ENCODE results near the gene PCDHB11. TPM values are rescaled to one million over a fixed set of nuclear protein-coding genes. Genes with fewer than 3 reads are reported as not detected.

Gene PCDHB11
- total RNA-seq, result under 0.01 TPM in 1 of 2 replicates, not detected in the other

DNA sequence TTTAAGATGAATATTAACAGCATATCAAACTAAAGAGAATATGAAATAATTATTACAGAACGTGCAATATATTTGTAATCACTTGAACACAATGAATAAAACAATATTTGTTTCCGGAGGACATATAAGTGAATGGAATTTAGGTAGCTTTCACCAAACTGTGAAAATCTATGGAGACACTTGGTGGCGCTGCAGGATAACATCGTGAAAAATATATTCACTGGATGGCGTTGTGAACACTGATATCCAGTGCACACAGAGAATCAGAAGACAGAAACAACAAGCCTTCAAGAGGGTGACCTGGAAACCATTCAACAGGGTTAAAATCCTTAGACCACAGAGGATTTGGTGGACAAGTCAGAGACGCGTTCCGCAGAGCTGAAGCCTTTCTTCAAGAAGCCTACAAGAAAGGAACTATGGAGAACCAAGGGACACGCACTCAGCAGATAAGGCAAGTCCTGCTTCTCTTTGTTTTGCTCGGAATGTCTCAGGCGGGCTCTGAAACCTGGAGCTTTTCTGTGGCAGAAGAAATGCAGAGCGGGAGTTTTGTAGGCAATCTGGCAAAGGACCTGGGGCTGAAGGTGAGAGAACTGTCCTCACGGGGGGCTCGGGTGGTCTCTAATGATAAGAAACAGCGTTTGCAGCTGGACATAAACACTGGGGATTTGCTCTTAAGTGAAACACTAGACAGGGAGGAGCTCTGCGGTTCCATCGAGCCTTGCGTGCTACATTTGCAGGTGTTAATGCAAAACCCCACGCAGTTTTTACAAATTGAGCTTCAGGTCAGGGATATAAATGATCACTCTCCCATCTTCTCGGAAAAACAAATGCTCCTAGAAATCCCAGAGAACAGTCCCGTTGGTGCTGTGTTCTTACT, at the start of gene PCDHB11:
TSS of gene PCDHB11 (plus strand) at position 269 of the 877 bp plus-strand sequence. CDS start at position 417, 148 bp downstream.

DNA sequence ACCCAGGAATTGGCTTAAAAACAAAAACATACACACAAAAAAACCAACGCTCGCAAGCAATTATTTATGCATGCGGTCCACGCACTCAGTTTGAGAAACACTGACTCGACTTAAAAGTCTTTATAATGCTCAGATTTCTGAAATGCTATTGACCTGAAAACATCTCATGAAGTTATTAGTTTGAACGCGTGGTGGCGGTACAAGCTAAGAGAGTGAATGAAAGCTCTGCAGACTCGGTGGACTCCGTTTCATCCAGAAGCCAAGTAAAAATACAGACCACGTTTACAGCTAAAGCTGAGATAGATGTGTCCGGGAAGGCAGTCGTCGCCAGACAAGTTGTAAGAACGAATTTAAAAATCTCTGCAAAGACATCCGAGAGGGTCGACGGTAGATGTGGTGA, 49.6 kb upstream of the PCDHB11 start, which contains the start of gene PCDHB6:
TSS of gene PCDHB6 (plus strand) at position 246 of the 400 bp plus-strand sequence. CDS start 201 bp downstream, outside the sequence.

DNA sequence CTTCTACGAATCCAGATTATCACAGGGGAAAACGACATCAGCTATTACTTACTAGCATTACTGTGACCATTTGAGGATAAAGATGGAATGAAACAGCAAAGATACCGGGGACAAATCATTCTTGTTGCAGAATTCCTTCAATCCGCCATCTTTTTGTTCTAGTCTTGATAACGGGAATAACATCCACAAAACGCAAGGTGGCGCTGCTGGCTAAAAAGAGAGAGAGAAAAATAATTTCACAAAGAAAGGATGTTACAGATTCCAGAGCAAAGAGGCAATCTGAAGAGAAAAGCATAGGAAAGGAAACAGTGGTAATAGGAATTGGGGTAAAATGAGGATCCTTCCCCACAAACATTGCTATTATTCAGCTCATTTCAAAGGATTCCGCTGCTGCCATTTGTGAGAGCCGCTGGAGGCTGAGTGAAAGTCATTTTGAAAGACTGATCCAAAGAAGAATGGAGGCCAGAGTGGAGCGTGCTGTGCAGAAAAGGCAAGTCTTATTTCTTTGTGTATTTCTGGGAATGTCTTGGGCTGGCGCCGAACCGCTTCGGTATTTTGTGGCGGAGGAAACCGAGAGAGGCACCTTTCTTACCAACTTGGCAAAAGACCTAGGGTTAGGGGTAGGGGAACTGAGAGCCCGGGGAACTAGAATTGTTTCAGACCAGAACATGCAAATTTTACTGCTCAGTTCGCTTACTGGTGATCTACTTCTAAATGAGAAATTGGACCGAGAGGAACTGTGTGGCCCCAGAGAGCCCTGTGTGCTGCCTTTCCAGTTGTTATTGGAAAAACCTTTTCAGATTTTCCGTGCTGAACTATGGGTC, 26.8 kb upstream of the PCDHB11 start, which contains the start of gene PCDHB7:
TSS of gene PCDHB7 (plus strand) at position 264 of the 824 bp plus-strand sequence. CDS start at position 456, 192 bp downstream.

DNA sequence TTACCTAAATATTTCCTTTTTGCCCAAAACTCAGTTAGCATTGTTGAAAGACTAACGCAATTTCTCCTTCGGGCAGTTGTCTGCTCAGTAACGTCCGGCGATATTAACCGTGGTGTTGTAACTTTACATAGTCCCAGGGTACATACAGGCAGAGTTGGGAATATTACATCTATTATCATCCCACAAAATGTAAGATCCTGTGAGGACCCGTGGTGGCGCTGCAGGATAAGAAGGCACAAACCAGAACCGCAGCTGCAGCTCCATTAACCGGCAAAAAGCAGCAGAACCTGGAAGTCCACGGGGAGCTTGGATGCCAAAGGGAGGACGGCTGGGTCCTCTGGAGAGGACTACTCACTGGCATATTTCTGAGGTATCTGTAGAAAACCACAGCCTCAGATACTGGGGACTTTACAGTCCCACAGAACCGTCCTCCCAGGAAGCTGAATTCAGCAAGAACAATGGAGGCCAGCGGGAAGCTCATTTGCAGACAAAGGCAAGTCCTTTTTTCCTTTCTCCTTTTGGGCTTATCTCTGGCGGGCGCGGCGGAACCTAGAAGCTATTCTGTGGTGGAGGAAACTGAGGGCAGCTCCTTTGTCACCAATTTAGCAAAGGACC, 21.7 kb upstream of the PCDHB11 start, which contains the start of gene PCDHB8:
TSS of gene PCDHB8 (plus strand) at position 214 of the 615 bp plus-strand sequence. CDS start at position 459, 245 bp downstream.

DNA sequence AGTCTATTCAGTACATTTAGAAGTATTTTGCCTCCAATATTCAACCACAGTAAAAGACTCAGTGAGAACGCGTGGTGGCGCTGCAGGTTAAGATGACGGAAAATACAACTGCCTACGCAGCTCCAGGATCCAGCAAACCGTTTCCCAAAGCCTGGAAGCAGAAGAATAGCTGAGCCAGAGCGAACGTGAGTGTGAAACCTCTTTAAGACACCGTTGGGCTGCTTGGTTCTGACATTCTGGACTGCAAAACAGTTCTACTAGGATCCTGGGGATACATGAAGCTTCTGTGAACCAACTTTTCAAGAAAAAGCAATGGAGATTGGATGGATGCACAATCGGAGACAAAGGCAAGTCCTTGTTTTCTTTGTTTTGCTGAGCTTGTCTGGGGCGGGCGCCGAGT, 17.2 kb upstream of the PCDHB11 start, which contains the start of gene PCDHB16:
TSS of gene PCDHB16 (plus strand) at position 140 of the 400 bp plus-strand sequence. CDS start at position 313, 173 bp downstream.

DNA sequence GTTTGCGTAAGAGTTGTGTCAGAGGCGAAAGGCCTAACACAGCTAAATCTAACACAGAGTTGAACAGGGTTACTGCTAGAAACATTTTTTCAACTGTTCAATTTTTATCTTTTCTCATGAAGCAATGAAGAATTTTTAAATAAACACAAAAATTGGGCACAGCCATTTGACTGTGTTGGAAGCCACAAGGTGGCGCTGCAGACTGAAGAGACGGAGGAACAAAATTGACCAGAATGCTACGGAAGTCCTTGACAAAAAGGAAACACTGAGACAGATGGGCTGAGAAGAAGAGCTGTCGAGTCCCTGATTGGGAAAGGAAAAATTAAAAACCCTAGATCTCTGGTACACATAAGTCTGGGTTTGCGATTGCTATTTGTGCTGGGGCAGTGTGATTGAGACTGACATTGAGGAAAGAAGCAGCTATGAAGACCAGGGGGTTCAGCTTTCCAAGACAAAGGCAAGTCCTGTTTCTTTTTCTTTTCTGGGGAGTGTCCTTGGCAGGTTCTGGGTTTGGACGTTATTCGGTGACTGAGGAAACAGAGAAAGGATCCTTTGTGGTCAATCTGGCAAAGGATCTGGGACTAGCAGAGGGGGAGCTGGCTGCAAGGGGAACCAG, 12.4 kb upstream of the PCDHB11 start, which contains the start of gene PCDHB9:
TSS of gene PCDHB9 (plus strand) at position 265 of the 616 bp plus-strand sequence. CDS start at position 423, 158 bp downstream.

DNA sequence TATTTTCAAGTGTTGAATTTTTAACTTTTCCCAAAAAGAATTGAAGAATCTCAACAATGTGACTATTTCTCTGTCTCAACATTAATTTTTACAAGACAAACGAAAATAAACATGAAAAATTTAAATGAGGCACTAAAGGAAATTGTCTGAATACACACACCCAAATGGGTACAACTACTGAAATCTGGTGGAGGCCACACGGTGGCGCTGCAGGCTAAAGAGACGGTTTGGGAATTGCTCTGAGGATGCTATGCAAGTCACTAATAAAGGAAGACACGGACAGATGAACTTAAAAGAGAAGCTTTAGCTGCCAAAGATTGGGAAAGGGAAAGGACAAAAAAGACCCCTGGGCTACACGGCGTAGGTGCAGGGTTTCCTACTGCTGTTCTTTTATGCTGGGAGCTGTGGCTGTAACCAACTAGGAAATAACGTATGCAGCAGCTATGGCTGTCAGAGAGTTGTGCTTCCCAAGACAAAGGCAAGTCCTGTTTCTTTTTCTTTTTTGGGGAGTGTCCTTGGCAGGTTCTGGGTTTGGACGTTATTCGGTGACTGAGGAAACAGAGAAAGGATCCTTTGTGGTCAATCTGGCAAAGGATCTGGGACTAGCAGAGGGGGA, 7.2 kb upstream of the PCDHB11 start, which contains the start of gene PCDHB10:
TSS of gene PCDHB10 (plus strand) at position 244 of the 616 bp plus-strand sequence. CDS start at position 444, 200 bp downstream.

DNA sequence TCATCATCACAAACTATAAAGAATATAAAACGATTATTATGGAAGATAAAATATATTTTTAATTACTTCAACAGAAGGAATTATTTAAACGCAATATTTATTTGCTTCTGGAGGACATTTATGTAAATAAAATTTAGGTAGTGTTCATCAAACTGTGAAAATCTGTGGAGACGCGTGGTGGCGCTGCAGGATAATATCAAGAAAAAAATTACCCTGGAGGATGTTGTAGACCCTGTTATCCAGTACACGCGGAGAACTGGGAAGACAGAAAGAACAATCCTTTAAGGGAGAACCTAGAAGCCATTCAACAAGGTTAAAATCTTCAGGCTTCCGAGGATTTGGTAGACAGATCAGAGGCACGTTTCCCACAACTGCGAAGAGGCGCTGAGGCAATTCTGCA, 9.1 kb downstream of the PCDHB11 start, which contains the start of gene PCDHB12:
TSS of gene PCDHB12 (plus strand) at position 242 of the 400 bp plus-strand sequence. CDS start 189 bp downstream, outside the sequence.

DNA sequence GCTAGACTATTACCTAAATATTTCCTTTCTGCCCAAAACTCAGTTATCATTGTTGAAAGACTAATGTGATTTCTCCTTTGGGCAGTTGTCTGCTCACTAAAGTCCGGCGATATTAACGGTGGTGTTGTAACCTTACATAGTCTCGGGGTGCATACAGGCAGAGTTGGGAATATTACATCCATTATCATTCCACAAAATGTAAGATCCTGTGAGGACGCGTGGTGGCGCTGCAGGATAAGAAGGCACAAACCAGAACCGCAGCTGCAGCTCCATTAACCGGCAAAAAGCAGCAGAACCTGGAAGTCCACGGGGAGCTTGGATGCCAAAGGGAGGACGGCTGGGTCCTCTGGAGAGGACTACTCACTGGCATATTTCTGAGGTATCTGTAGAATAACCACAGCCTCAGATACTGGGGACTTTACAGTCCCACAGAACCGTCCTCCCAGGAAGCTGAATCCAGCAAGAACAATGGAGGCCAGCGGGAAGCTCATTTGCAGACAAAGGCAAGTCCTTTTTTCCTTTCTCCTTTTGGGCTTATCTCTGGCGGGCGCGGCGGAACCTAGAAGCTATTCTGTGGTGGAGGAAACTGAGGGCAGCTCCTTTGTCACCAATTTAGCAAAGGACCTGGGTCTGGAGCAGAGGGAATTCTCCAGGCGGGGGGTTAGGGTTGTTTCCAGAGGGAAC, 14.4 kb downstream of the PCDHB11 start, which contains the start of gene PCDHB13:
TSS of gene PCDHB13 (plus strand) at position 264 of the 684 bp plus-strand sequence. CDS start at position 469, 205 bp downstream.

DNA sequence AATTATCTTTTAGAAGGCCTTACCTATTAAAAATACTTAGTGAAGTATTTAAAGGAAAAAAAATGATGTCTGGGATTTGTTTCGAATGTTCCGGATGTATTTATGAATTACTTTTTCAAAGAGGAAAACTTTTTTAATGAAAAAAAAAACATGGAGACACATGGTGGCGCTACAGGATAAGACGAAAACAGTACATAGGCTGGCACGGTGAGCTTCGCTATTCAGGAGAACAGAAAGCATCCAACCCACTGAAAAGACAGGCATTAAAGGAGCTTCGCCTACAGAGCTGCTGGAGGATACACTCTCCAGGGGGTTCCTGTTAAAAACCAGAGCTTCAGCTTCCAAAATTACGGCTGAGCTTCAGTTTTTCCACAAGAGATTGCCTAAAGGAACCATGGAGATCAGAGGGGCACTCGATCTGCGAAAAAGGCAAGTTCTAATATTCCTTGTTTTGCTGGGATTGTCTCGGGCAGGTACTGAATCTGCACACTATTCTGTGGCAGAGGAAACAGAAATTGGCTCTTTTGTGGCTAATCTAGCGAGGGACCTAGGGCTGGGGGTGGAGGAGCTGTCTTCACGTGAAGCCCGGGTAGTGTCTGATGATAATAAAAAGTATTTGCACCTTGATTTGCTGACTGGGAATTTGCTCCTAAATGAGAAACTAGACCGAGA, 23.8 kb downstream of the PCDHB11 start, which contains the start of gene PCDHB14:
TSS of gene PCDHB14 (plus strand) at position 232 of the 672 bp plus-strand sequence. CDS start at position 395, 163 bp downstream.

DNA sequence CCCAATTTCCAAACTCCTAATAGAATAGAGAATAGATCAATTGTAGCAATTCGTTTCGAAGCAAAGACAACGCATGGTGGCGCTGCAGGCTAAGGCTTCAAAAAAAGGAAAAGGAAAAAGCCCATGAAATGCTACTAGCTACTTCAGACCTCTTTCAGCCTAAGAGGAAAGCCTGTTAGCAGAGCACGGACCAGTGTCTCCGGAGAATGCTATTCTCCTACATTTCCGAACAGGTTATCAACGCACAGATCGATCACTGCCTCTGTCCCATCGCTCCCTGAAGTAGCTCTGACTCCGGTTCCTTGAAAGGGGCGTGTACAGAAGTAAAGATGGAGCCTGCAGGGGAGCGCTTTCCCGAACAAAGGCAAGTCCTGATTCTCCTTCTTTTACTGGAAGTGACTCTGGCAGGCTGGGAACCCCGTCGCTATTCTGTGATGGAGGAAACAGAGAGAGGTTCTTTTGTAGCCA, 45.9 kb downstream of the PCDHB11 start, which contains the start of gene PCDHB15:
TSS of gene PCDHB15 (plus strand) at position 146 of the 468 bp plus-strand sequence. CDS start at position 330, 184 bp downstream.

Other genes with a start within 250 kb of the PCDHB11 start
- 0.55 and 1.9 TPM in 2 replicates for gene PCDHAC2, start 233.2 kb upstream of the PCDHB11 start, total RNA-seq
- not detected in 2 replicates for gene PCDHB1, start 148.3 kb upstream of the PCDHB11 start, total RNA-seq
- 0.55 and 2.0 TPM in 2 replicates for gene PCDHB2, start 105.0 kb upstream of the PCDHB11 start, total RNA-seq
- 0.75 and 0.77 TPM in 2 replicates for gene PCDHB3, start 99.2 kb upstream of the PCDHB11 start, total RNA-seq
- under 0.01 and 0.12 TPM in 2 replicates for gene PCDHB4, start 77.8 kb upstream of the PCDHB11 start, total RNA-seq
- gene PCDHB5, start 64.4 kb upstream of the PCDHB11 start, total RNA-seq, result 0.22 and 0.50 TPM in 2 replicates
- gene PCDHB6, start 49.6 kb upstream of the PCDHB11 start, total RNA-seq, result under 0.01 TPM in 2 replicates
- 0.11 and 0.12 TPM in 2 replicates for gene PCDHB7, start 27.0 kb upstream of the PCDHB11 start, total RNA-seq
- gene PCDHB8, start 21.8 kb upstream of the PCDHB11 start, total RNA-seq, result 0.11 and 0.25 TPM in 2 replicates
- 0.12 and 0.33 TPM in 2 replicates for gene PCDHB16, start 17.2 kb upstream of the PCDHB11 start, total RNA-seq
- gene PCDHB9, start 12.5 kb upstream of the PCDHB11 start, total RNA-seq, result under 0.01 TPM in 2 replicates
- 0.11 and 0.12 TPM in 2 replicates for gene PCDHB10, start 7.3 kb upstream of the PCDHB11 start, total RNA-seq
- gene PCDHB12, start 9.1 kb downstream of the PCDHB11 start, total RNA-seq, result under 0.01 and 0.12 TPM in 2 replicates
- gene PCDHB13, start 14.3 kb downstream of the PCDHB11 start, total RNA-seq, result under 0.01 and 0.12 TPM in 2 replicates
- 0.11 and 0.12 TPM in 2 replicates for gene PCDHB14, start 23.7 kb downstream of the PCDHB11 start, total RNA-seq
- under 0.01 and 0.37 TPM in 2 replicates for gene PCDHB15, start 45.8 kb downstream of the PCDHB11 start, total RNA-seq
- gene SLC25A2, start 104.4 kb downstream of the PCDHB11 start, total RNA-seq, result 0.50 and 0.66 TPM in 2 replicates
- 86.1 and 88.3 TPM in 2 replicates for gene TAF7, start 121.2 kb downstream of the PCDHB11 start, total RNA-seq
- gene PCDHGA1, start 130.9 kb downstream of the PCDHB11 start, total RNA-seq, result 0.22 and 0.62 TPM in 2 replicates
- 0.89 and 2.2 TPM in 2 replicates for gene PCDHGA2, start 139.1 kb downstream of the PCDHB11 start, total RNA-seq
- 0.22 and 0.87 TPM in 2 replicates for gene PCDHGA3, start 144.2 kb downstream of the PCDHB11 start, total RNA-seq
- 0.44 and 1.2 TPM in 2 replicates for gene PCDHGB1, start 150.5 kb downstream of the PCDHB11 start, total RNA-seq
- 2.2 and 5.2 TPM in 2 replicates for gene PCDHGA4, start 155.4 kb downstream of the PCDHB11 start, total RNA-seq
- gene PCDHGB2, start 160.4 kb downstream of the PCDHB11 start, total RNA-seq, result 1.2 and 1.7 TPM in 2 replicates
- gene PCDHGA5, start 164.5 kb downstream of the PCDHB11 start, total RNA-seq, result 0.55 and 0.87 TPM in 2 replicates
- 2.3 and 4.2 TPM in 2 replicates for gene PCDHGB3, start 170.6 kb downstream of the PCDHB11 start, total RNA-seq
- 1.7 and 3.2 TPM in 2 replicates for gene PCDHGA6, start 174.3 kb downstream of the PCDHB11 start, total RNA-seq
- 1.3 and 4.0 TPM in 2 replicates for gene PCDHGA7, start 183.1 kb downstream of the PCDHB11 start, total RNA-seq
- gene PCDHGB4, start 188.1 kb downstream of the PCDHB11 start, total RNA-seq, result 11.3 and 20.9 TPM in 2 replicates
- gene PCDHGA8, start 193.0 kb downstream of the PCDHB11 start, total RNA-seq, result 1.1 and 2.4 TPM in 2 replicates
- gene PCDHGB5, start 198.3 kb downstream of the PCDHB11 start, total RNA-seq, result 16.2 and 25.0 TPM in 2 replicates
- gene PCDHGA9, start 203.2 kb downstream of the PCDHB11 start, total RNA-seq, result 4.0 and 4.2 TPM in 2 replicates
- 2.4 and 2.9 TPM in 2 replicates for gene PCDHGB6, start 208.4 kb downstream of the PCDHB11 start, total RNA-seq
- 4.9 and 5.2 TPM in 2 replicates for gene PCDHGA10, start 213.4 kb downstream of the PCDHB11 start, total RNA-seq
- 6.0 and 7.4 TPM in 2 replicates for gene PCDHGB7, start 218.1 kb downstream of the PCDHB11 start, total RNA-seq
- 11.7 and 13.6 TPM in 2 replicates for gene PCDHGA11, start 221.4 kb downstream of the PCDHB11 start, total RNA-seq
- 15.5 and 21.5 TPM in 2 replicates for gene PCDHGA12, start 230.9 kb downstream of the PCDHB11 start, total RNA-seq

Data from uterine smooth muscle cell (primary cell).